Sciatic nerve (tissue), 2 donors: ENCODE results near the gene CD28. TPM values are rescaled to one million over a fixed set of nuclear protein-coding genes. Genes with fewer than 3 reads are reported as not detected.
A peak's percentile ranks its signal among the peaks of the same experiment; 100 is the strongest.

Experiments
- ATAC-seq: fragments of 200-7000 bp; cut with Tn5 transposase; one replicate; pipeline ENCODE4 v1.9.1; 2020; ENCODE audit warnings: mild to moderate bottlenecking, moderate library complexity
- DNase-seq: peaks from one replicate; pipeline ENCODE4 v3.0.0-alpha.2; 2020; ENCODE audit warnings: low spot score
- intact Hi-C: fragments of 100-400 bp; cut with DNase I; formaldehyde crosslinking; loops from one replicate; pipeline ENCODE4 v1.14.2; 2022
- total RNA-seq: library from RNA; stranded (reverse); fragmentation: NEBNext Ultra II Directional; extraction: Animal tissue kit (Norgen Biotek cat#: 25700); gene quantifications from one replicate; pipeline ENCODE4 v1.2.1, GENCODE V29; 2021
- donor health status: DM: no; HTN: no; CAD: no.
- donor health status: DM: no; HTN: no; CAD: no.

CD28 gene
- total RNA-seq: 3.4 TPM

- peak; percentile 88 for ATAC-seq
- intact Hi-C loops: no loop called here
- DNase-seq: peak; percentile 64
Measured at GRCh38 chr2:203706403-203706802, at the start of gene CD28. Gene CD28, plus strand, starts transcription at chr2:203706639. Its CDS starts 58 bp downstream, at chr2:203706697.

DNA sequence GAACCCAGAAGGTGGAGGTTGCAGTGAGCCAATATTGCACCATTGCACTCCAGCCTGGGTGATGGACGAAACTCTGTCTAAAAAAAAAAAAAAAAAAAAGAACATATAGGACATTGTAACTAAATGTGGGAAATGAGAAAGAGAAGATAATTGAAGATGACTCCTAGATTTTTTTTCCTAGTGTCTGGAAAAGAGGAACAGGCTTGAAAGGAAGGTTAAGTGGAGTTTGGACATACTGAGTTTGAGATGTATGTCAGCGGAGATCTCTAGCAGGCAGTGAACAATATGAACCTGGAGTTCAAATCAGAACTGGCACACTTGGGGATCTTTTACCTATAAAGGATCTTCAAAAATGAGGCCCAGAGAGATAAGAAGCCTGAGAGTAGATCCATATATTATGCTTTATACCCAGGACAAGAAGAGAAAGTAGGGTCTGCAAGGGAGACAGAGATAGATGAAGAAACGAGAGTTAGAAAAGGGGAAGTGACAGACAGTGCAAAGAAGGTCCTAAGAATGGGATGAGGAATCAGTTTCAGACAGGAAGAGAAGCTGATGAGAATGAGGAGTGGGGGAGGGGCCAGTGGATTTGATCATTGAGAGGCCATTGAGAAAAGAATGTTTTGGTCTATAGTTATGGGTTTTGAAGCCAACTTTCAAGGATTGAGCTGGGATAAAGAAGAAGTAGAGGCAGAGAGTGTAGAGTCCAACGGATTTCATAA lies 46.9 kb upstream of the CD28 start:
- intact Hi-C loops: no loop called here
- ATAC-seq: peak; percentile 44
- no peak for DNase-seq

- ATAC-seq: no peak
- intact Hi-C loops: no loop called here
- no peak for DNase-seq
Measured at GRCh38 chr2:203660465-203660864, 46.0 kb upstream of the CD28 start.

DNA sequence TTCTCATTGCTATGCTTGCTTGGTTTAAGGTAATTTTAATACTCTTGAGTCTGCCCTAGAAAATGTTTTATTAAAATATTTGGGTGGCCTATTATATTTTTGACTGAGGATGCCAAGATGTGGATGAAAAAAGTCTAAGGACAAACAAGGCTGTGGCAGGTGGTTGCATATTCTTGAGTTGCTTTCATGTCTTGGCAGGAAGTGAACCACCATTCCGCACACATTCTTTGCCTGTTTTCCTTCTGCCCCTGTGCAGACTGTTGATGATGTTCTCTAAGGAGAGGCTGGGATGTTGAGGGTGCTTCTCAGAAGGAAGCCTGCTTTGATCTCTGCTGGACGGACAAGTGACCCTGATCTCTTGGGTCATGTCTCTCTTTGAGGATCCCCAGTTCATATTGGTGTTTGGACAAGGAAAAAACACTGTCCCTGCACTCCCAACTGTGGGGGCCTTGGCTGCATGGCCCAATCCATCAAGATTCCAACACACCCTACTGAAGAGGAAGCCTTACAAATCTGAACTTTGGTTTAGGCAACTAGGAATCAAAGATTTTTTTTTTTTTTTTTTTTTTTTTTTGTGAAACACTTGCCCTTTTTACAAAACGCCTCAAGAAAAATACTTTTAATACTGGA lies 45.0 kb upstream of the CD28 start:
- ATAC-seq (no peak), DNase-seq (no peak)
- intact Hi-C loops: no loop called here

DNA sequence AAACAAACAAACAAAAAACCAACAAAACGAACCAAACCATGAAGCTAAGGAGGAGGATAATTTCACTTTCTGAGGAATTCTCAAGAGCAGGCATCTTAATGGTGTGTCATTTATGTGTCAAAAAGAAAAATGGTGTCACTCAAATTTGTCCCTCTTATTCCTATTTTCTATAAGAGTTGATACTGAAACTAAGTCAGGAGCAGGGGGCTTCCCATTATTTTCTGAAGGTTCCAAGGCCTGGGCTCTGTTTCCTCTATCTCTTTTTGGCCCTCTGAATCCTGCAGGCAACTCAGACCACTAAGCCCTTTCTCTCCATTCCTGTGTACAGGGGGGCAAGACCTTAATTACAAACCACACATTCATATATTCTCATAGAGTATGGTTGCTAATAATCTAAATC lies 44.0 kb upstream of the CD28 start:
- no peak for ATAC-seq
- intact Hi-C loops: no loop called here
- no peak for DNase-seq

DNA sequence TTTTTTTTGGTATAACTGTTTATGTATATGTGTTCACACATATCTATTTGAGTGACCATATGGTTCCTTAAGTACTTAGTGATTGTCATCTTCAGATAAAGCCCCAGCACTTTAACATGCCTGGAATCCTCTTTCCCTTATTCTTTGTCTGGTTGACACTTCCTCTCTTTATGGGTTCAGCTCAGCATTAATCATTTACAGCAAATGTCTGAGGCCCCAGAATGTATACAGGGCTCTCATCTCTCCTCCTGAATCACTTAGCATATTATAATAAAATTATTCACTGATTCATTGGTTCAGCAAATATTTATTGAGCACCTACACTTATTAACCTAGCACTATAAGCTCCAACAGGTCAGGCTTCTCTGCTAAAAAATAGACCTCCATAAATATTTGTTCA lies 43.5 kb upstream of the CD28 start:
- no peak for DNase-seq
- no peak for ATAC-seq
- intact Hi-C loops: no loop called here

GRCh38 chr2:203664029-203664755 lies 42.2 kb upstream of the CD28 start:
- no peak for DNase-seq
- intact Hi-C loops: no loop called here
- no peak for ATAC-seq

DNA sequence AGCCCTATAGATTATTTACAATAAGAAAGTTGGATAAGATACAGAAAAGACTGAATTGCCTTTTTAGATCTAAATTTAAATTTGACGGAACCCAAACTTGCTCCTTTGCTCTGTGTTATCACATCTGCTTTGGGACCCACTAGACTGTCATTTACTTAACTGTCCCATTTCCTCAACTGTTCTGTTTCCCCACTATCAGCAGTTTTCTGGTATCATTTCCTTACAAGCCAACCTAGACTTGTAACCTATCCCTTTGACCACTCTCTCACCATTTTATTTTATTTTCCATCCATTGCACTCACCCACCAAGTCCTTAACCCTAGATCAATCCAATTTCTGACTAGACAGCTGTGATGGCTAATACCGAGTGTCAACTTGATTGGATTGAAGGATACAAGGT lies 38.6 kb upstream of the CD28 start:
- ATAC-seq (no peak), DNase-seq (no peak)
- intact Hi-C loops: no loop called here

GRCh38 chr2:203669820-203670219 lies 36.6 kb upstream of the CD28 start:
- intact Hi-C loops: no loop called here
- no peak for DNase-seq
- ATAC-seq: no peak

GRCh38 chr2:203670939-203671338 lies 35.5 kb upstream of the CD28 start:
- DNase-seq (no peak), ATAC-seq (no peak)
- intact Hi-C loops: no loop called here

DNA sequence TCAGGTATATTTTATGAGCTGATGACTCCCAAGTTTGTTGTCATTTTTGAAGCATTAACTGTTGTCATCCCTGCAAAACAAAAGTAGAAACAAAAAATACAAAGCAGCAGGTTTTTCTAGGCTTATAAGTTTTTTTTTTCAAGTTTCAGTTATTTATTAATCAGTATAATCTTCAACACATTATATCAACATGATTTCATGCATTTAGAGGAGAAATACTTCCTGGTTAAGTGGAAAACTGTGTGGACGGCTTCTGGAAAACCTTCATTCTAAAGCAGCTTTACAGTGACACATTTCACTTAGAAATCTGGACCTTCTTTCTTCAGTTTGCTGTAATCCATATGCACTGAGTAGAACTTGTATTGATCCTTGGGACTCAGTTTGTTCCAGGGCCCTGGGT lies 34.6 kb upstream of the CD28 start:
- intact Hi-C loops: no loop called here
- ATAC-seq: no peak
- DNase-seq: no peak

GRCh38 chr2:203672856-203673255 lies 33.6 kb upstream of the CD28 start:
- no peak for DNase-seq
- intact Hi-C loops: no loop called here
- no peak for ATAC-seq

GRCh38 chr2:203673933-203674332 lies 32.5 kb upstream of the CD28 start:
- DNase-seq (no peak), ATAC-seq (peak; percentile 75)
- intact Hi-C loops: no loop called here

DNA sequence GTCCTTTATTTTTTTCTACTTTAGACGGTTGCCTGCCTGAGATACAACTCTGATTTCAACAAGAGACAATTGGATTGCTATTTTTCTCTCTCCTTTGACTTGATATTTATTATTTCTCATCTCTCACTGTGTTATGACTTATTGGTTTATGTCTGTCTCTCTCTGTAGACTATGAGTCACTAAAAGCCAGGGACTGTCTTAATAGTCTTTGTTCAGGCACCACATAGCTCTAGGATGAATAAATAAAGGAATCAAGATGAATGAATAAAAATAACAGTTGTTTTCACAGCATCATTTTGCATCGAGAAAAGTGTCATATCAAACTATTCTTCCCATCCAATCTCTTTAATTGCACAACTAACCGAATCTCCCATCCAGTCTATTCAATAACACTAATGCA lies 31.4 kb upstream of the CD28 start:
- ATAC-seq (no peak), DNase-seq (no peak)
- intact Hi-C loops: no loop called here

- ATAC-seq (no peak), DNase-seq (no peak)
- intact Hi-C loops: no loop called here
Measured at GRCh38 chr2:203678971-203679370, 27.5 kb upstream of the CD28 start.

GRCh38 chr2:203679401-203679800 lies 27.0 kb upstream of the CD28 start:
- DNase-seq (no peak), ATAC-seq (no peak)
- intact Hi-C loops: no loop called here

- ATAC-seq (no peak), DNase-seq (no peak)
- intact Hi-C loops: no loop called here
Measured at GRCh38 chr2:203681978-203682377, 24.5 kb upstream of the CD28 start.

GRCh38 chr2:203682688-203683130 lies 23.7 kb upstream of the CD28 start:
- DNase-seq (no peak), ATAC-seq (no peak)
- intact Hi-C loops: no loop called here

GRCh38 chr2:203683421-203683820 lies 23.0 kb upstream of the CD28 start:
- no peak for ATAC-seq
- intact Hi-C loops: no loop called here

DNA sequence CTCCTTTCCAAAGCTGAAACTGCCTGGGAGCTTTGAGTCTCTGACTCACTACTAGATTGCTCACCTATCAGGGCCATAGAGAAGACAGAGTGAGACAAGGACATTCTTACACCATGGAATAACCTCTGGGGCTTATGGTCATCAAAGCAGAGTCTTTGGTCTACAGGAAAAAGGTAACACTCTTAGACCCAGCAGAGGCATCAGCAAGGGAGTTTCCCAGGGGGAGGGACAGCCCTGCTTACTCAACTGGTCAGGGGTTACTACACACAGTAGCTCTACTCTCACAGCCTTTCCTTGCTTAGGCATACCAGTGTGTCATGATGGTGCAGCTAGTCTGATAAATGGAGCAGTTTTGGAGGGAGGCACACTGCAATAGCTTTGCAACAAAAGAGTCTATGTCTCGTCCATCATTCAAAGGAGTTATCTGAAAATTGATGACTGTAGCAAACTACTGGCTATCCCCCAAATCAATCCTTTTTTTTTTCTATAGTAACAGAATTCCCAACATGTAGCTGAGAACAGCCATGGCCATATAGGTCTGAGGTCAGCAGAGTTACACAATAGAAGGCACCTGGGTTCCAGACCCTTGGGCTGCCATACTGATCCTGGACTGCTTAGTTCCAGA lies 22.4 kb upstream of the CD28 start:
- ATAC-seq (no peak), DNase-seq (no peak)

More at GRCh38 chr2:203683421-203683820, 23.0 kb upstream of the CD28 start:
- no peak for DNase-seq

More for the DNA sequence above, 22.4 kb upstream of the CD28 start:
- intact Hi-C loops: no loop called here
